Measurements from ENCODE around the gene PCDH15. TPM values are rescaled to one million over a fixed set of nuclear protein-coding genes. Genes with fewer than 3 reads are reported as not detected.

PCDH15 gene
- total RNA-seq, 3 donors from 2014 or later (not counting 1 experiment from before 2014, with no cell fraction given) = not detected

DNA sequence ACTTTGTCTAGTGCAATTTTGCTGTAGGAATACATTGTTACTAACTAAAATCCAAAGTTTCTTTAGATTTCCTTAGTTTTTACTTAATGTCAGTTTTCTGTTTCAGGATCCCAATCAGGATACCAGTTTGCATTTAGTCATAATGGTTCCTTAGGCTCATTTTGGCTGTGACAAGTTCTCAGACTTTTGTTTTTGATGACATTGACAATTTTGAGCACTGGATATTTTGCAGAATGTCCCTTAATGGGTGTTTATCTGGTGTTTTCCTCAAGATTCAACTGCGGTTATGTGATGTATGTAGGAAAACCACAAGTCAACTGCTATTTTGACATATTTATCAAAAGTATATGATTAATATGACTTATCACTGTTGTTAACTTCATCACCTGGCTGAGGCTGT, 482.6 kb downstream of the PCDH15 start:
- Histone ChIP-seq H3K9me3 (ENCODE audit: control insufficient read depth, insufficient read depth, low read length) (no peaks in the 10 kb centered on the region), H3K4me3 (ENCODE audit: low read length) (no peak overlapping the region), H3K4me1 (ENCODE audit: control insufficient read depth, insufficient read depth, low read length) (no peaks in the 10 kb centered on the region), H3K27me3 (ENCODE audit: control insufficient read depth, insufficient read depth, low read length) (no peaks in the 10 kb centered on the region), H3K36me3 (ENCODE audit: control insufficient read depth, insufficient read depth, low read length) (no peaks in the 10 kb centered on the region), H3K27ac (ENCODE audit: low read length) (no peak overlapping the region)
- DNase-seq = no peak
- Mint-ChIP-seq H3K4me1 (no peaks in the 10 kb centered on the region), H3K4me3 (no peak overlapping the region), H3K9me3 (peaks cover 13 to 20% of the 10 kb centered on the region in 2 donors), H3K36me3 (peaks cover 9% of the 10 kb centered on the region), H3K27me3 (ENCODE audit: low read depth in 2 of 2) (no peaks in the 10 kb centered on the region), H3K27ac (no peak overlapping the region)
- intact Hi-C loops (cut with micrococcal nuclease) = no loop called here
- WGBS (ENCODE audit: insufficient coverage) = 80% methylated on average over 1 of the region's 1 CpG
- ATAC-seq = no peak
- TF ChIP-seq, protein P1, sequence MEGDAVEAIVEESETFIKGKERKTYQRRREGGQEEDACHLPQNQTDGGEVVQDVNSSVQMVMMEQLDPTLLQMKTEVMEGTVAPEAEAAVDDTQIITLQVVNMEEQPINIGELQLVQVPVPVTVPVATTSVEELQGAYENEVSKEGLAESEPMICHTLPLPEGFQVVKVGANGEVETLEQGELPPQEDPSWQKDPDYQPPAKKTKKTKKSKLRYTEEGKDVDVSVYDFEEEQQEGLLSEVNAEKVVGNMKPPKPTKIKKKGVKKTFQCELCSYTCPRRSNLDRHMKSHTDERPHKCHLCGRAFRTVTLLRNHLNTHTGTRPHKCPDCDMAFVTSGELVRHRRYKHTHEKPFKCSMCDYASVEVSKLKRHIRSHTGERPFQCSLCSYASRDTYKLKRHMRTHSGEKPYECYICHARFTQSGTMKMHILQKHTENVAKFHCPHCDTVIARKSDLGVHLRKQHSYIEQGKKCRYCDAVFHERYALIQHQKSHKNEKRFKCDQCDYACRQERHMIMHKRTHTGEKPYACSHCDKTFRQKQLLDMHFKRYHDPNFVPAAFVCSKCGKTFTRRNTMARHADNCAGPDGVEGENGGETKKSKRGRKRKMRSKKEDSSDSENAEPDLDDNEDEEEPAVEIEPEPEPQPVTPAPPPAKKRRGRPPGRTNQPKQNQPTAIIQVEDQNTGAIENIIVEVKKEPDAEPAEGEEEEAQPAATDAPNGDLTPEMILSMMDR (IDR thresholded peaks at IDR 0.05) = no peak

DNA sequence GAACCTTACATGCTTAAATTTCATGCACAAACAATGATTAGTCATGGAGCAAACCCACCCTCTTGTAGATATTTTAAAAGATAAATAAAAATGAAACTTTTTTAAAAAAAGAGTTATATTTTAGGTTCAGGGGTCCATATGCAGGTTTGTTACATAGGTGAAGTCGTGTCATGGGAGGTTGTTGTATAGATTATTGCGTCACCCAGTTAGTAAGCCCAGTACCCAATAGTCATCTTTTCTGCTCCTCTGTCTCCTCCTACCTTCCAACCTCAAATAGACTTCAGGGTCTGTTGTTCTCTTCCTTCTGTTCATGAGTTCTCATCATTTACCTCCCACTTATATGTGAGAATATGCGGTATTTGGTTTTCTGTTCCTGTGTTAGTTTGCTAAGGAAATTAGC, 486.6 kb downstream of the PCDH15 start:
- no peaks in the 10 kb centered on the region for H3K27me3 ChIP-seq (ENCODE audit: control insufficient read depth, insufficient read depth, low read length)
- Mint-ChIP-seq H3K27me3 (ENCODE audit: low read depth in 2 of 2) (no peaks in the 10 kb centered on the region), H3K9me3 (peaks cover 14 to 23% of the 10 kb centered on the region in 2 donors), H3K4me3 (no peak overlapping the region), H3K27ac (no peak overlapping the region), H3K36me3 (peaks cover 23% of the 10 kb centered on the region), H3K4me1 (no peaks in the 10 kb centered on the region)
- H3K9me3 ChIP-seq (ENCODE audit: control insufficient read depth, insufficient read depth, low read length) = no peaks in the 10 kb centered on the region
- no peak for ATAC-seq
- no peaks in the 10 kb centered on the region for H3K4me1 ChIP-seq (ENCODE audit: control insufficient read depth, insufficient read depth, low read length)
- TF ChIP-seq, protein P1 (IDR thresholded peaks at IDR 0.05) = no peak
- H3K36me3 ChIP-seq (ENCODE audit: control insufficient read depth, insufficient read depth, low read length) = no peaks in the 10 kb centered on the region
- no peak overlapping the region for H3K27ac ChIP-seq (ENCODE audit: low read length)
- intact Hi-C loops (cut with micrococcal nuclease) = no loop called here
- H3K4me3 ChIP-seq (ENCODE audit: low read length) = no peak overlapping the region
- no peak for DNase-seq
- WGBS (ENCODE audit: insufficient coverage) = 90% methylated on average over 2 of the region's 3 CpGs

DNA sequence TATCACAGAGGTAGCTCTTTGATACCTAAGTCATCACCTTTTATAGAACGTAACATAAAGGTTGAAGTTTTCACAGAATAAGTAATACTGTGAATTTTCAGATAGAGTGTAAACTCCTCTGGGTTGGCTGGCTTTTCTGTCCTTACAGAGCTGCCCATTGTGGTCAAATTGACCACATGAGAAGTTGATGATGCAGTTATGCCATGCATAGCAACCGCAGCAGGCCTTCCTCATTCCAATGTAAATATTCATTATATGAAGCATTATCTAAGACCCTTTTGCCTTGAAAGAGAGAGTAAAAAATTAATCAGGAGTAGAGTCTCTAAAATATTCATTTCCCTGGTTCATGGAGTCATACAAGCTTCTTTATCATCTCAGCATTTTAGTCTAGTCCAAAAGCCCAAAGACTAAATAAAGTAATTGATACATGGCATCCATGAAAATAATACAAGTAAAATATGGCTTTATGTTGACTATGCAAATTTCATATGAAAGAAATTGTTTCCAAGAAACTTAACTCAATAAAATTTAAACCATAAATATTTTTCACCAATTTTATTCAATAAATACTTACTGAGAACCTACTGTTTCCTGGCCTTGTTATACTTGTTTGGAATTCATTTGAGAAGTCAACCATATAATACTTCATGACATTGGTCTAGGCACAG, 516.4 kb downstream of the PCDH15 start:
- intact Hi-C loops (cut with micrococcal nuclease) = no loop called here
- Histone ChIP-seq H3K36me3 (ENCODE audit: control insufficient read depth, insufficient read depth, low read length) (no peaks in the 10 kb centered on the region), H3K27ac (ENCODE audit: low read length) (no peak overlapping the region), H3K27me3 (ENCODE audit: control insufficient read depth, insufficient read depth, low read length) (no peaks in the 10 kb centered on the region), H3K9me3 (ENCODE audit: control insufficient read depth, insufficient read depth, low read length) (peaks cover 6% of the 10 kb centered on the region), H3K4me3 (ENCODE audit: low read length) (no peak overlapping the region), H3K4me1 (ENCODE audit: control insufficient read depth, insufficient read depth, low read length) (no peaks in the 10 kb centered on the region)
- TF ChIP-seq, protein P1 (IDR thresholded peaks at IDR 0.05) = no peak
- Mint-ChIP-seq H3K4me3 (no peak overlapping the region), H3K27me3 (ENCODE audit: low read depth in 2 of 2) (no peaks in the 10 kb centered on the region), H3K27ac (no peak overlapping the region), H3K4me1 (no peaks in the 10 kb centered on the region), H3K9me3 (peaks cover 7 to 13% of the 10 kb centered on the region in 2 donors), H3K36me3 (peaks cover 6% of the 10 kb centered on the region)
- ATAC-seq (no peak), DNase-seq (no peak)
- no CpG with 5 or more reads among the region's 2 CpGs for WGBS (ENCODE audit: insufficient coverage)

DNA sequence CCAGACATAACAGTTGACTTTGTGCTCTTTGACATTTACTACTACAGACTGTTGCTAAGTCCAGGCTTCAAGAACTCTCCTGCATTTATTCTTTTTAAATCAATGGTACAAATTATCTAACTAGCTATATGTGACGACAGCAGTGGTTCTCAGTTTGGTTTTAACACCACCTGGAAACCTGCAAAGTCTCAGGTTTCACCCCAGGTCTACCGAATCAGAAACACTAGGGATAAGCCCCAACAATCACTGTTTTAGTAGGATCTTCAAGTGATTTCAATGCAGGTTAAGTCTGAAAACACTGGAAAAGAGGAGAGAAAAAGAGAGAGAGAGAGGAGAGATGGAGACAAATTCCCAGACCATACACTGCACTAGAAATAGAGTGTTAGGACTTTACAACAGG, 519.0 kb downstream of the PCDH15 start:
- intact Hi-C loops (cut with micrococcal nuclease) = no loop called here
- H3K4me3 Mint-ChIP-seq = no peak overlapping the region
- no peak for ATAC-seq
- no peak overlapping the region for H3K4me3 ChIP-seq (ENCODE audit: low read length)
- H3K36me3 ChIP-seq (ENCODE audit: control insufficient read depth, insufficient read depth, low read length) = no peaks in the 10 kb centered on the region
- no peaks in the 10 kb centered on the region for H3K4me1 ChIP-seq (ENCODE audit: control insufficient read depth, insufficient read depth, low read length)
- TF ChIP-seq, protein P1 (IDR thresholded peaks at IDR 0.05) = no peak
- no peaks in the 10 kb centered on the region for H3K27me3 ChIP-seq (ENCODE audit: control insufficient read depth, insufficient read depth, low read length)
- peaks cover 6% of the 10 kb centered on the region for H3K36me3 Mint-ChIP-seq
- WGBS (ENCODE audit: insufficient coverage) = 88% methylated on average over 2 of the region's 2 CpGs
- H3K4me1 Mint-ChIP-seq = no peaks in the 10 kb centered on the region
- H3K27ac ChIP-seq (ENCODE audit: low read length) = no peak overlapping the region
- no peak overlapping the region for H3K27ac Mint-ChIP-seq
- DNase-seq = no peak
- peaks cover 7 to 20% of the 10 kb centered on the region in 2 donors for H3K9me3 Mint-ChIP-seq
- H3K9me3 ChIP-seq (ENCODE audit: control insufficient read depth, insufficient read depth, low read length) = peaks cover 3% of the 10 kb centered on the region
- no peaks in the 10 kb centered on the region for H3K27me3 Mint-ChIP-seq (ENCODE audit: low read depth in 2 of 2)

All from natural killer cell (primary cell).